GM12864 (cell line): ENCODE measurements around the gene HJV.
"Not testable (repeated sequence)": the region's sequence is repeated elsewhere in the genome, so short reads cannot be mapped to it uniquely, and the experiment has no call there.

Experiments
- DNase-seq: peaks from one replicate; pipeline ENCODE4 v3.0.0-alpha.2; 2011; ENCODE audit warnings: low read depth
- H3K4me3 ChIP-seq: 2 replicates; pipeline ENCODE4 v1.5.1; 2011; ENCODE audit warnings: mild to moderate bottlenecking, low read depth, low read length, control low read depth
- CTCF ChIP-seq: IDR thresholded peaks from 2 replicates; pipeline ENCODE4 v1.5.1; 2011; ENCODE audit warnings: low read depth, mild to moderate bottlenecking, moderate library complexity, low read length, control low read depth, inconsistent platforms; ENCODE audit errors: missing control alignments

HJV gene

GRCh38 chr1:146029117-146029516 is 7.6 kb upstream of the HJV start:
- TF ChIP-seq CTCF: no peak
- no peak overlapping the region for H3K4me3 ChIP-seq
- no peak for DNase-seq

DNA sequence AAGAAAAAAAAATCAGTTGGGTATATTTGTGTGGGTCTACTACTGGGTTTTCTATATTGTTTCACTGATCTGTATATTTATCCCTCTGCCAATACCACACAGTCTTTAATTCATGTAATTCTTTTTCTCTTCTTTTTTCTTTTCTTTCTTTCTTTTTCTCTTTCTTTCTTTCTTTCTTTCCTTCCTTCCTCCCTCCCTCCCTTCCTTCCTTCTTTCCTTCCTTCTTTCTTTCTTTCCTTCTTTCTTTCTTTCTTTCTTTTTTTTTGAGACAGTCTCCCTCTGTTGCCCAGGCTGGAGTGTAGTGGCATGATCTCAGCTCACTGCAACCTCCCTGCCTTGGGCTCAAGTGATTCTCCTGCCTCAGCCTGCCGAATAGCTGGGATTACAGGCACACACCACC is 5.1 kb upstream of the HJV start:
- not testable (repeated sequence) for H3K4me3 ChIP-seq, DNase-seq

- not testable (repeated sequence) for H3K4me3 ChIP-seq, DNase-seq
Observed at GRCh38 chr1:146025787-146026495, 4.4 kb upstream of the HJV start.

- H3K4me3 ChIP-seq: no peak overlapping the region
- no peak for DNase-seq
- no peak for TF ChIP-seq CTCF
Observed at GRCh38 chr1:146022403-146023127, 1.0 kb upstream of the HJV start.

GRCh38 chr1:146021050-146021445 is 487 bp downstream of the HJV start:
- H3K4me3 ChIP-seq: no peak overlapping the region
- TF ChIP-seq CTCF: no peak
- DNase-seq: no peak

DNA sequence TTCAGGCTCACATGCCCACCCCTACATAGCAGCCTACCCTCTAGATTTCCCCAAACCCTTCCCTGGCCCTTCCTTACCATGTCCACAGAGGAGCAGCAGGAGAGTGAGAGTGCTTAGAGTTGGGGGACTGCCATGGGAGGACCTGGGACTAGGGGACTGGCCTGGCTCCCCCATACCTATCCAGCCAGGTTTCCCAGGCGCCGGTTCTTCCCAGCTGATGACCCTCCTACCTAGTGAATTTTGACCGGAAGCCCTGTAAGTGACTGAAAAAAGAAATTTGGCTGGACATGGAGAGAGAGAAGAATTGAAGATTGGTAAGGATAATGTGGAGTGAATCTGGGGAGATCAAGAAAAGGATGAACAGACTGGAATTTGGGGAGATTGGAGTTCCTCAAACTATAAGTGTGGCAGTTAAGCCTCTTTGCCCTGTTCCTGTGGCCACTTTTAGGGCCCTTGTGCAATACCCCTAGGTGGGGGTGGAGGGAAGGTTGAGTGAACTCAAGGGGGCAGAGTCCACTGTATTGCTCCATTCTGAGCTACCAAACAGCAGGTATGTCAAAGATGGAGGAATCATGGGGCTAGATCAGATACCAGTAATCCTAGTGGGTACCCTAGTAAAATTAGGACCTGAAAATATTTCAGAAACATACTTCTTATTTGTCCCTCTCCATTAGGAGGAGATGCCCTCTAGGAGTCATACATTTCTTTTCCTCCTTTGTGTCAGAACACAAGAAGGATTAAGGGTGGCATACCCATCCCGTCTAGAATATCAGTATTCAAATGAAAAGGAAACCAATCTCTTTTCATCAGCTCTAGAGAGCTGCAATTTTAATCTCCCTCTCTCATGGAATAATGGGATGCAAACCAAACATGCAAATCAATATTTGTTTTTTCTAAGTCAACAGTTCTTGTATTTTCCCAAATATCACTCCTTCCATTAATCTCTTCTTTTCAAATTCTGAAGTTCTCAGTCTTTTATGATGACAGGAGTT is 1.2 kb downstream of the HJV start:
- no peak for TF ChIP-seq CTCF
- no peak overlapping the region for H3K4me3 ChIP-seq
- no peak for DNase-seq

DNA sequence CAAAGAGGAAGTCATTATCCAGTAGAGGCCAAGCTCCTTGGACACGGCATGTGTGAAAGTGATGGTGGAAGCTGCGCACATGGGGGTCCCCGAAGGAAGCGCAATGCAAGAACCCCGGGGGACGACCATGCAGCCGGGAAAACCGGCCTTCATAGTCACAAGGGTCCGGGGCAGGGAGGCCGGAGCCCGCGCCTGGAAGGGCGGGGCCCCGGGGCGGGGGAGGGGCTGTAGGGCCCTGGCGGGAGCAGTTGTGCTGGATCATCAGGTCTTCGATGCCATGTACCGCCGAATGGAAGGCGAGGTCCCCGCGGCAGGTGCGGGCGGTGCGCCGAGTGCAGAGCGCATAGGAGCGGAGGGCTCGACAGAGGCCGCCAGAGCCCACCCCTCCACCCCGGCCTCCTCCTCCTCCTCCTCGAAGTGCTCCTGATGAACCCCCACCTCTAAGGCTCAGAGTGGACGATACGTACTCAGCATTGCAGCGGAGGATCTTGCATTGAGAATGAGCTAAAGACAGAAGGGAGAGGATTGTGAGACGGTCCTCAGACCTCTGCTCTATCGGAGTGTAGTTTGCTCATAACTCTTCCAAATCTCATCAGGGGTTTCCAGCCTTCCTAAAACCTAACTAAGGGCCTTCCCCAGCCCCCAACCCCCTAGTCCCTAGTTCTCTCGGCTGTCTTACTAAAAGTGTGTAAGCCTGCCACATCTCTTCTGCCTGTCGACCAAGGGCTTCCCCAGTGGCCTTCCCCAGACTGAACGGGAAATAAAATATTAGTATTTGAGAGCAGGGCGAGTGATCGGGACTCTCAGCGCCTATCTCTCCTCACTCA is 2.1 kb downstream of the HJV start:
- no peak overlapping the region for H3K4me3 ChIP-seq
- TF ChIP-seq CTCF: no peak
- no peak for DNase-seq
